GM12873 (cell line): Measurements from ENCODE around the gene TNPO1.

Source experiments
- CTCF ChIP-seq: IDR thresholded peaks from 2 replicates; pipeline ENCODE4 v1.5.1; 2012; ENCODE audit warnings: low read depth, mild to moderate bottlenecking, moderate library complexity, low read length, control low read depth; ENCODE audit not compliant: insufficient read depth; ENCODE audit errors: missing control alignments

TNPO1 gene

GRCh38 chr5:72906806-72907205 is 90.3 kb downstream of the TNPO1 start:
- no peak for TF ChIP-seq CTCF

GRCh38 chr5:72908664-72909063 is 92.2 kb downstream of the TNPO1 start:
- TF ChIP-seq CTCF, result no peak

- no peak for TF ChIP-seq CTCF
Measured at GRCh38 chr5:72917371-72917776, 100.9 kb downstream of the TNPO1 start.

- TF ChIP-seq CTCF, result no peak
Measured at GRCh38 chr5:72920690-72921502, 104.4 kb downstream of the TNPO1 start.

- TF ChIP-seq CTCF, result no peak
Measured at GRCh38 chr5:72921886-72922285, 105.4 kb downstream of the TNPO1 start.

GRCh38 chr5:72922422-72922821 is 106.0 kb downstream of the TNPO1 start:
- TF ChIP-seq CTCF, result no peak

GRCh38 chr5:72925336-72926010 is 109.0 kb downstream of the TNPO1 start:
- TF ChIP-seq CTCF, result no peak
